Osteocyte (in vitro differentiated cells): ENCODE results near the gene SMIM13. TPM values are rescaled to one million over a fixed set of nuclear protein-coding genes. Genes with fewer than 3 reads are reported as not detected.

ENCODE experiments used
- DNase-seq: peaks from one replicate; pipeline ENCODE4 v3.0.0; 2021; ENCODE audit warnings: mixed read lengths; ENCODE audit not compliant: unreplicated experiment; ENCODE audit errors: extremely low spot score
- H3K27ac Mint-ChIP-seq: one replicate; pipeline ENCODE4 v1.8.0; 2021; ENCODE audit warnings: mild to moderate bottlenecking, mixed read lengths; ENCODE audit not compliant: unreplicated experiment
- H3K27me3 Mint-ChIP-seq: one replicate; pipeline ENCODE4 v1.8.0; 2021; ENCODE audit warnings: mixed read lengths; ENCODE audit not compliant: unreplicated experiment
- H3K36me3 Mint-ChIP-seq: one replicate; pipeline ENCODE4 v1.8.0; 2021; ENCODE audit warnings: mixed read lengths; ENCODE audit not compliant: unreplicated experiment
- H3K4me1 Mint-ChIP-seq: one replicate; pipeline ENCODE4 v1.8.0; 2021; ENCODE audit warnings: mixed read lengths; ENCODE audit not compliant: unreplicated experiment
- H3K4me3 Mint-ChIP-seq: one replicate; pipeline ENCODE4 v1.8.0; 2021; ENCODE audit warnings: mild to moderate bottlenecking, moderate library complexity, mixed read lengths; ENCODE audit not compliant: unreplicated experiment
- H3K9me3 Mint-ChIP-seq: one replicate; pipeline ENCODE4 v1.8.0; 2021; ENCODE audit warnings: mixed read lengths; ENCODE audit not compliant: unreplicated experiment
- total RNA-seq: library from RNA; stranded (reverse); gene quantifications from 2 replicates; pipeline ENCODE4 v1.2.1, GENCODE V29; 2021
- TF ChIP-seq, protein P1 (sequence below): fragments of 200-600 bp; sonication (generic); IDR thresholded peaks from 2 replicates; pipeline ENCODE4 v1.5.0; 2021; ENCODE audit warnings: antibody characterized with exemption, mild to moderate bottlenecking, moderate library complexity

Gene SMIM13
- total RNA-seq, 1 donor from 2014 or later = 19.6 TPM

GRCh38 chr6:11120271-11121005 lies 26.8 kb downstream of the SMIM13 start:
- Mint-ChIP-seq H3K9me3 (no peaks in the 10 kb centered on the region), H3K4me3 (no peak overlapping the region), H3K4me1 (peaks cover 54% of the 10 kb centered on the region), H3K27ac (peak overlapping the region; percentile 51), H3K36me3 (no peaks in the 10 kb centered on the region), H3K27me3 (no peaks in the 10 kb centered on the region)
- DNase-seq = no peak
- TF ChIP-seq, protein P1, sequence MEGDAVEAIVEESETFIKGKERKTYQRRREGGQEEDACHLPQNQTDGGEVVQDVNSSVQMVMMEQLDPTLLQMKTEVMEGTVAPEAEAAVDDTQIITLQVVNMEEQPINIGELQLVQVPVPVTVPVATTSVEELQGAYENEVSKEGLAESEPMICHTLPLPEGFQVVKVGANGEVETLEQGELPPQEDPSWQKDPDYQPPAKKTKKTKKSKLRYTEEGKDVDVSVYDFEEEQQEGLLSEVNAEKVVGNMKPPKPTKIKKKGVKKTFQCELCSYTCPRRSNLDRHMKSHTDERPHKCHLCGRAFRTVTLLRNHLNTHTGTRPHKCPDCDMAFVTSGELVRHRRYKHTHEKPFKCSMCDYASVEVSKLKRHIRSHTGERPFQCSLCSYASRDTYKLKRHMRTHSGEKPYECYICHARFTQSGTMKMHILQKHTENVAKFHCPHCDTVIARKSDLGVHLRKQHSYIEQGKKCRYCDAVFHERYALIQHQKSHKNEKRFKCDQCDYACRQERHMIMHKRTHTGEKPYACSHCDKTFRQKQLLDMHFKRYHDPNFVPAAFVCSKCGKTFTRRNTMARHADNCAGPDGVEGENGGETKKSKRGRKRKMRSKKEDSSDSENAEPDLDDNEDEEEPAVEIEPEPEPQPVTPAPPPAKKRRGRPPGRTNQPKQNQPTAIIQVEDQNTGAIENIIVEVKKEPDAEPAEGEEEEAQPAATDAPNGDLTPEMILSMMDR = no peak

DNA sequence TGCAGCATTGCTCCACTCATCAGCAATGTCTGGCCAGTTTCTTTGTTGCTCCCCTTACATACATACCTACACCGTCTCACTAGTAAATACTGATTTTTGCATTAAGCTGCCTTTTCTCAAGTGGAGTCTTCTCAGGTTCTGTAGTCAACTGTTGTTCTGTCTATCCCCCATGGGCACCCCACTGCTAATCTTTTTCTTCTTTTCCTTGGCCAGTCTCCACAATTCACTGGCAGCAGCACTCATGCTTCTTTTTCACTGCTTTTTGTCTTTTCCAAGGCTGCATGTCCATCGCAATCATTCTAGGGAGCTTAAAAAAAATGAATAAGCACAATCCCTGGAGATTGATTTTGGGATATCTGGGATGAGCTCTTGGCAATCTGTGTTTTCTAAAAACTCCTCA lies 28.2 kb downstream of the SMIM13 start:
- Mint-ChIP-seq H3K36me3 (peaks cover 3% of the 10 kb centered on the region), H3K9me3 (no peaks in the 10 kb centered on the region), H3K27ac (no peak overlapping the region), H3K4me3 (no peak overlapping the region), H3K4me1 (peaks cover 51% of the 10 kb centered on the region), H3K27me3 (no peaks in the 10 kb centered on the region)
- DNase-seq = no peak
- TF ChIP-seq, protein P1 = no peak

DNA sequence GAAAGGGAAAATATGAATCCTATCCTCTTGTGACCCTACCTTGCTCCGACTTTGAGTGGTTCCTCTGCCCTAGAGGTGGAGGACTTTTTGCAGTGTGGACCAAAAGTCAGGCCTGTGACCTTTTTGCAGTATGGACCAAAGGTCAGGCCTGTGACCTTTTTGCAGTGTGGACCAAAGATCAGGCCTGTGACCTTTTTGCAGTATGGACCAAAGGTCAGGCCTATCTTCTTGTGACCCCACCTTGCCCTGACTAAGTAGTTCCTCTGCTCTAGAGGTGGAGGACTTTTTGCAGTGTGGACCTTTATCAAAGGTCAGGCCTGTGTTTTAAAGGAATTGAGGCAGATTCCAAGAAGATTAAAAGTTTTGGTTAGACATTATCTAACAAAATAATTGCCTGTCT lies 28.7 kb downstream of the SMIM13 start:
- H3K4me1 Mint-ChIP-seq = peaks cover 56% of the 10 kb centered on the region
- no peak for DNase-seq

GRCh38 chr6:11123978-11124377 lies 30.3 kb downstream of the SMIM13 start:
- peaks cover 61% of the 10 kb centered on the region for H3K4me1 Mint-ChIP-seq
- H3K9me3 Mint-ChIP-seq = no peaks in the 10 kb centered on the region
- TF ChIP-seq, protein P1 = no peak

More for the DNA sequence above, 28.7 kb downstream of the SMIM13 start:
- H3K4me3 Mint-ChIP-seq = no peak overlapping the region
- no peaks in the 10 kb centered on the region for H3K9me3 Mint-ChIP-seq
- no peak overlapping the region for H3K27ac Mint-ChIP-seq
- H3K36me3 Mint-ChIP-seq = peaks cover 5% of the 10 kb centered on the region
- H3K27me3 Mint-ChIP-seq = no peaks in the 10 kb centered on the region
- TF ChIP-seq, protein P1 = no peak

DNA sequence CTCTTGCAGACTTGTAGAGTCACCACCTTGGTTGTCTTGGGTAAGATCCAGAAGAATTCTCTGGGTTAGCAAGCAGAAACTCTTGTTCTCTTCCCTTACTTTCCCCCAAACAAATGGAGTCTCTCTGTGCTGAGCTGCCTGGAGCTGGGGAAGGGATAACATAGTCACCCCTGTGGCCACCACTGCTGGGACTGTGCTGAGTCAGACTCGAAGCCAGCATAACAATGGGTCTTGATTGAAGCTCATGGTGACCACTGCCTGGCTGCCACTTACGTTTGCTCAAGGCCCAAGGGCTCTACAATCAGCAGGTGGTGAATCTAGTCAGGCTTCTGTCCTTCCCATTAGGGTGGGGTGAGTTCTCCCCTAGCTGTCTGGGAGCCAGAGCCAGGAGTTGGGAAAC lies 33.2 kb downstream of the SMIM13 start:
- peaks cover 6% of the 10 kb centered on the region for H3K36me3 Mint-ChIP-seq
- DNase-seq = no peak
- no peaks in the 10 kb centered on the region for H3K9me3 Mint-ChIP-seq
- no peak overlapping the region for H3K27ac Mint-ChIP-seq
- no peak overlapping the region for H3K4me3 Mint-ChIP-seq
- TF ChIP-seq, protein P1 = no peak
- H3K27me3 Mint-ChIP-seq = no peaks in the 10 kb centered on the region
- peaks cover 64% of the 10 kb centered on the region for H3K4me1 Mint-ChIP-seq

More at GRCh38 chr6:11123978-11124377, 30.3 kb downstream of the SMIM13 start:
- DNase-seq = no peak
- Mint-ChIP-seq H3K4me3 (no peak overlapping the region), H3K36me3 (peaks cover 6% of the 10 kb centered on the region), H3K27ac (peak overlapping the region; percentile 51), H3K27me3 (no peaks in the 10 kb centered on the region)
